Measurements from ENCODE around the gene PLK3.
"Not testable (repeated sequence)": the region's sequence is repeated elsewhere in the genome, so short reads cannot be mapped to it uniquely, and the experiment has no call there.

The PLK3 gene

GRCh38 chr1:44788120-44788860, 11.9 kb upstream of the PLK3 start, which contains the start of gene BEST4:
BEST4 (minus strand) TSS chr1:44788170; CDS start chr1:44787705, 465 bp downstream.
- no peak for DNase-seq

DNA sequence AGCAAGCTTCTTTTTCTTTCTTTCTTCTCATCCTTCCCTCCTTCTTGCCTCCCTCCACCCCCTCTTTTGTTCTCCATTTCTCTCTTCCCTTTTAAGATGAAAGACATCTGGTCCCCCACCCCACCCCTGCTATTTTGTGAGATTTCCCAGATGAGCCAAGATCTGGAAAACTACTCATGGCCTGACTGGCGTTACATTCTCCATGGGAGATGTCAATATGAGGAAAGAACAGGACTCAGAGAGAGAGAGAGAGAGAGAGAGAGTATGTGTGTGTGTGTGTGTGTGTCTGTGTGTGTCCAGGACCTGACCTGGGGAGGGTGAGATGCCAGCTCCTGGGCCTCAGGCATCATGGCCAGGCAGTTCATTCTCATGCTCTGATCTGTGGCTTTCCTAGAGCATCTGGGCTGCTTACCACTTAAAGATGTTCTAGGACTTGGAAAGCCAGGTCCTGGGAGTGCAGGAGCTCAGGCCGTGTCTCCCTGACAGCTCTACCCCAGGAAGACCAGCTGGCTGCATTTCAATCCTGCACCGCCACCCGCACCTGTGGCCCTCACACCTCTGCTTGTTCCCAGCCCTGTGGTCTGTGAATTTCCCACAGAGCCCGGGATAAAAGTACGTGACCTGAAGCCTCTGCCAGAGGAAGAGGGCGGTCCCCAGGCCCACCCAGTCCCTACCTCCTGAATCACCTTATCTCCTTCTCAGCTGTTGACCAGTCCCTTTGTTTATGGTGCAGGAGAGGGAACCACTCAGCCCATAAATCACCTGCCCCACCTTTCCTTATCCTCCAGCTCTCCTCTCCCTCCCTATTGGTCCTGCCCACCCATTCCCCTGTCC, 9.0 kb upstream of the PLK3 start:
- DNase-seq = no peak

DNA sequence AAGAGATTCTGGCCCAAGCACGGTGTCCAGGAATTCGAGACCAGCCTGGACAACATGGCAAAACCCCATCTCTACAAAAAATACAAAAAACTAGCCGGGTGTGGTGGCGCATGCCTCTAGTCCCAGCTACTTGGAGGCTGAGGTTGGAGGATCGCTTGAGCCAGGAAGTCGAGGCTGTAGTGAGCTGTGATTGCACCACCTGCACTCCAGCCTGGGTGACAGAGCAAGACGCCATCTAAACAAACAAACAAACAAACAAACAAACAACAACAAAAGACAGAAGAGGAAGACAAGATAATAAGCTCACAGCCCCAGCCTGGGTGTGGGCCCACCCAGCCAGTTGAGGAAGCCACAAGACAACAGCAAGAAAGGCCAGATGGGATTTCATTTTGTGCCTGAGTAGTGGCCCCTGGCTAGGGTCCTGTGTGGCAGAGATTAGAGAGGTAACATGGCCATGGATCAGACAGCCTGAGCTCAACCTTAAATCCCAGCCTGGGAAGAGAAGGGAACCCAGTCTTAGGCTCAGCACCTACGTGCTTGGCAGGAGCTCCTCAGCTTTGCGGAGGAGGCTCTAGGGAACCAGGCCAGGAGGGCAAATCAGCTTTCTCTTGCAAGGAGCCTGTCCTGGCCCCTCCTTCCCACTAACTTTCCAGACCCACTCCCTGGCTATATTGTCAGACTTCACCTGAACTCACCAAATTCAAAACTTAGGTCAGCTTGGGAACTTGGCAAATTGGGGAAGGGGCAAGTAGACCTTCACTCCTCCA, 7.3 kb upstream of the PLK3 start:
- no peak for DNase-seq

DNA sequence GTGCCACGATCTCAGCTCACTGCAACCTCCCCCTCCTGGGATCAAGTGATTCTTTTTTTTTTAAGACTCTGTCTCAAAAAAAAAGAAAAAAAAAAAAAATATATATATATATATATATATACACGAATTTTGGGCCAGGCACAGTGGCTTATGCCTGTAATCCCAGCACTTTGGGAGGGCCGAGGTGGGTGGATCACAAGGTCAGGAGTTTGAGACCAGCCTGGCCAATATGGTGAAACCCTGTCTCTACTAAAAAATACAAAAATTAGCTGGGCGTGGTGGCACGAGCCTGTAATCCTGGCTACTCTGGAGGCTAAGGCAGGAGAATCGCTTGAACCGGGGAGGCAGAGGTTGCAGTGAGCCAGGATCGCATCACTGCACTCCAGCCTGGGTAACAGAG, 2.3 kb upstream of the PLK3 start:
- DNase-seq = not testable (repeated sequence)

- DNase-seq = peak; percentile 39
These were observed 1.5 kb upstream of the PLK3 start for GRCh38 chr1:44798481-44799365.

- DNase-seq = no peak
These were observed 1.5 kb downstream of the PLK3 start for GRCh38 chr1:44801491-44802305.

DNA sequence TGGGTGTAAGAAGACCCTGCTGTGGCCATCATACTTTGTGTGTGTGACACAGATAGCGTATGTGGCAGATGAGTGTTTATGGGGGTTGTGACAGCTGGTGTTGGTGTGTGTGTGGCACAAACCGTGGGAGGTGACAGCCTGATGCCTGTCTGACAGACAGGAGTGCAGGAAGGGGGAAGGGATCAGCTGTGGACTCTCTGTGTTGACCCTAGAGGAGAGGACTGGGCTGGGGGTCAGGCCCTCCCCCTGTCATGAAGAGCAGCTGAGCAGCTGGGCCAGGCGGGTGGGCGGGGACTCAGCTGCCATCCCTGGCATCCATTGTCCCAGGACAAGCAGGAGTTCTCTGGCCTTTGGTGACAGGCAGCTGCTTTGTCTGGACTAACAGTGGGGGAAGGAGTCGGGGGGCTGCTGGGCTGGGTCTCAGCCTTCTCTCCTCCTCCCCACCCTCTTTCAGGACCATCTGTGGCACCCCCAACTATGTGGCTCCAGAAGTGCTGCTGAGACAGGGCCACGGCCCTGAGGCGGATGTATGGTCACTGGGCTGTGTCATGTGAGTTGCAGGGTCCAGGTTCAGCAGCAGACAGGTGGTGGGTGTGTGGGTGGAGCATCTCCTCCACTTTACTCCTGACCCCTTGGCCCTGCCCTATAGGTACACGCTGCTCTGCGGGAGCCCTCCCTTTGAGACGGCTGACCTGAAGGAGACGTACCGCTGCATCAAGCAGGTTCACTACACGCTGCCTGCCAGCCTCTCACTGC, 2.3 kb downstream of the PLK3 start:
- no peak for DNase-seq

DNA sequence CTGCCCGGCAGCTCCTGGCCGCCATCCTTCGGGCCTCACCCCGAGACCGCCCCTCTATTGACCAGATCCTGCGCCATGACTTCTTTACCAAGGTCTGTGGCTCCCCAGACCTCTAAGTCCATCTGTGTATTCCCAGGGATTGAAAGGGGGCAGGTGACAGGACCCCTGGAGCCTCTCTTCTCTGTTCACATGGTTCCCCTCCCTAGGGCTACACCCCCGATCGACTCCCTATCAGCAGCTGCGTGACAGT, 2.8 kb downstream of the PLK3 start:
- DNase-seq = no peak

DNA sequence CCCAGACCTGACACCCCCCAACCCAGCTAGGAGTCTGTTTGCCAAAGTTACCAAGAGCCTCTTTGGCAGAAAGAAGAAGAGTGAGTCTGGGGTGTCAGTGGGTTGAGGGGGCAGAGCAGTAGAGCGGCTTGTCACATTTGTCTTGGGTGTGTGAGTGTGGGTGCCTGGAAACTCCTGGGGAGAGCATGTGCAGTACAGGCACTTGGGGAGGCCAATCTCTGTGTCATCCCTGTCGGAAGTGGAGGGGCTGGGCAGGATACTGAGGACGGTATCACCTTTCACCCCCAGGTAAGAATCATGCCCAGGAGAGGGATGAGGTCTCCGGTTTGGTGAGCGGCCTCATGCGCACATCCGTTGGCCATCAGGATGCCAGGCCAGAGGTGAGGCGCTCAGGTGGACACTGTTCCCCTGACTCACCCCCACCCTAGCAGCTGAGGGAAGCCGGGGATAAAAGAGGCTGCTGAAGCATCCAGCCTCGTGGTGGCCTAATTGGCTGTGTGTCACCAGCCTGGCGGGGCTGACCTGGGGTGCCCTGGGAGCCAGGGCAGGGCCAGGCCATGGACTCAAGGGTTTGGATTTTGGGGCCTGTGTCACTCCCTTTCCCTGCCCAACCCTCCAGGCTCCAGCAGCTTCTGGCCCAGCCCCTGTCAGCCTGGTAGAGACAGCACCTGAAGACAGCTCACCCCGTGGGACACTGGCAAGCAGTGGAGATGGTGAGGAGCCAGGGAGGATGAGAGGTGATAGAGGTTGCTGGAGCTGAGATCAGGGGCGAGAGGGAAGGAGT, 3.3 kb downstream of the PLK3 start:
- no peak for DNase-seq

GRCh38 chr1:44805311-44806024, 5.3 kb downstream of the PLK3 start:
- no peak for DNase-seq

- DNase-seq = no peak
These were observed 6.0 kb downstream of the PLK3 start for GRCh38 chr1:44806025-44806703.

DNA sequence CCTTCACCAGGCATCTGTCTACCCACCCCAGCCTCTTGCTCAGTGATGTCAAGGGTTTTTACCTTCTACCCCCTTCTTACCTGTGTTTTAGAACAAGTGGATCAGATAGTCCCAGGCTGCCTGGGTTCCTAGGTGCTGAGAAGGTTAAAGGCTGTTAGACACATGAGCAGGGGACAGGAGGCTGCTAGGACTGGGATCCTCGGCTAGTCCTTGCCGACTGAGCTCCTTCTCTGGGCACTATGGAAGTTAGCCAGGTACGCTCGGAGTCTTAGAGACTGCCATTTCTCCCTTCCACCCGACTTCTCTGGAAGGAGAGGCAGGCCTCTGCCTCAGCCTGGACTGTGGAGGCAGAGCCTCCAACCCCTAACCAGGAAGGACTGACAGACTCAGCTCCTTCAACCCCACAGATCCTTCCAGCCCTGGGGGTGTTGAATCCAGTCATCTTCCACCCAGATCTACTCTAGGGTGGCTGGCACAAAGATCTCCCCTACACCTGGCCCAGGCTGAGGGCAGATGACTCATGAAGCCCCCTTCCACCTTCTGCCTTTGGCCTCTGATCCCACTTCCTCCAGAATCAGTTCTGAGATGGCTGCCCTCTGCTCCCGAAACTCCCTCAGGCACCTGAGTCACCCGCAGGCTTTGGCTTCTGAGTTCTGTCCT, 6.7 kb downstream of the PLK3 start, which contains the start of gene DYNLT4:
Gene DYNLT4, minus strand, starts transcription at position 648 of the 660 bp plus-strand sequence. CDS start 683 bp downstream, outside the sequence.
- no peak for DNase-seq

- no peak for DNase-seq
These were observed 7.3 kb downstream of the PLK3 start for GRCh38 chr1:44807364-44808062.

DNA sequence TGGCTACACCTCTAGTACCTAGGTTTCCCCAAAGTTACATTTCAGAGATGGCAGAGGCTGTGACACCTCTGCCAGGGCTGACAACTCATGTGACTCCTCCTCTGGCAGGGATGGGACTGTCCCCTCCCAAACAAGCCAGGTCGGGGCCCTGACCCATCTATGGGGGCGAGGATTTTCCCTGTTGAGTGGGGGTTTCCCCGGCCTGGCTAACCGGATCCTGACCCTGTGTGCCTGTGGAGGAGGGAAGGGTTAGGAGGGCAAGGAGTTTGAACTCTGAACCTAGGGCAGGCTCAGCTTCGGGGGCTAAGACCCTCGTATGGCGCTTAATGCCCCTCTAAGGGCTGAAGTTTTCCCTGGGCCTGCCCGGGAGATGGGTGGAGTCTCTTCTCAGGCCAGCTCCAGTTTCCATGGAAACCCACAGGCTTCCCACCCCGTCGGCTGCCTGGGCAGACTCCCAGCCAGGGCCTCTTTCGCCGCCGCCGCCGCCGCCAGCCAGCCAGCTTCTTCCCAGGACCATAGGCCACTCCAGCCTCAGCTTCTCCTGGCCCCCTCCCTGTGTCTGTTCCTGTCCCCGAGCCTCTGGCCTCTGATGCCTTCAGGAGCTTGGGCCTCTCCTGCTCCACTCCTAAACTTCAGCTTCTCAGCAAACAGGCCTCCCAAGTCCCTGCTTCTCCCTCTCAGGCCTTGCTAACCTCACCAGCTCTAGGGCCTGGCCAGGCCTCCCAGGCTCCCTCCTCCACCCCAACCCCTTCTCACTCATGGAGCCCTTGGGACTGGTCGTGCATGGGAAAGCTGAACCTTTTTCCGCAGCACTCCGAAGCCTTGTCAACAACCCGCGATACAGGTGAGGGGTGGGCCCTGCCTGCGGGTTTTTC, 8.1 kb downstream of the PLK3 start, which contains the start of gene BTBD19:
Gene BTBD19, plus strand, starts transcription at position 461 of the 875 bp plus-strand sequence. Its CDS starts 298 bp downstream, at position 759.
- no peak for DNase-seq

DNA sequence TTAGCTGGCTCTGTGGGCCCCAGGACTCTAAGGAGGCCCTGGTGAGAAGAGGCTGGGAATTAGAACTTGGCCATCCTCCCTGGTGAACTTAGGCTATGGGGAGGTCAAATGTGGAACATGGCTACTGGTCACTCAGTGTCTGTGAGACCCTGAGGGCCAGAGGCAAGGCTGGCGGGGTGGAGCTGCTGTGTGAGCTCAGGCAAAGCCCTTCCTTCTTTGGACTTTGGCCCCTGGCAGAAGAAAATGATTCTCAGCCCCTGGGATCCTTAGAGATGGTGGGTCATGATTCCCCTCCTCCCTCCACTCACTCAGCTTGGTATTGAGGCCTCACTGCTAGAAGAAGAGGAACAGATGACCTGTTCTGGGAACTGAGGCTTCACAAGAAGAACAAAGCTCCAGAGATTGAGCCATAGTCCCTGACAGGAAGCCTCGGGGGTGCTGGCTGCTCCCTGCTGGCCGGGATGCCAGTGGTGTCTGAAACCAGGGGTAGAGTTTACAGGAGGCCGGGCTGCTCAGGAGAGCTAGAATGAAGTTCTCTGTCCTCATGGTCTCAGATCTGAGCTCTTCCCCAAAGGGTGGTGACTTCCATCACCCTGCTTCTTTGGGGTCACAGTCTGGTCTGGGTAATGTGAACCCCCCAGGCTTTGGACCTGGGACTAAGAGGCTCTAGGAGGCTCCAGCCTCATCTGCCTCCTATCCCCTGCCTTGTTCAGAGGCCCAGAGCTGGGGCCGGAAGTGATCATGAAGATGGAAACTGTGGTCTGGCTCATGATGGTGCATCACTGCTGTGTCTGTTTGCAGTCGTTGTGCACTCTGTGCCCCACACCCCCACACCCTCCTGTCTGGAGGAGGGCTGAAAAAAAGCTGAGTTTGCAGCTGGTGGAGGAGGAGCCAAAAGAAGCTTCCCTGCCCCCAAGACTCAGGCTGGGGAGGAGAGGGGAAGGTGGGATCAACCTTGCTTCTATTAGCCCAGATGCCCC, 9.1 kb downstream of the PLK3 start:
- DNase-seq = no peak
